GM12864 (cell line): ENCODE results near the gene A2M.

ENCODE experiments used
- DNase-seq: peaks from one replicate; pipeline ENCODE4 v3.0.0-alpha.2; 2011; ENCODE audit warnings: low read depth
- H3K4me3 ChIP-seq: 2 replicates; pipeline ENCODE4 v1.5.1; 2011; ENCODE audit warnings: mild to moderate bottlenecking, low read depth, low read length, control low read depth
- TF ChIP-seq, protein P1 (sequence below): IDR thresholded peaks from 2 replicates; pipeline ENCODE4 v1.5.1; 2011; ENCODE audit warnings: low read depth, mild to moderate bottlenecking, moderate library complexity, low read length, control low read depth, inconsistent platforms; ENCODE audit errors: missing control alignments

The A2M gene

DNA sequence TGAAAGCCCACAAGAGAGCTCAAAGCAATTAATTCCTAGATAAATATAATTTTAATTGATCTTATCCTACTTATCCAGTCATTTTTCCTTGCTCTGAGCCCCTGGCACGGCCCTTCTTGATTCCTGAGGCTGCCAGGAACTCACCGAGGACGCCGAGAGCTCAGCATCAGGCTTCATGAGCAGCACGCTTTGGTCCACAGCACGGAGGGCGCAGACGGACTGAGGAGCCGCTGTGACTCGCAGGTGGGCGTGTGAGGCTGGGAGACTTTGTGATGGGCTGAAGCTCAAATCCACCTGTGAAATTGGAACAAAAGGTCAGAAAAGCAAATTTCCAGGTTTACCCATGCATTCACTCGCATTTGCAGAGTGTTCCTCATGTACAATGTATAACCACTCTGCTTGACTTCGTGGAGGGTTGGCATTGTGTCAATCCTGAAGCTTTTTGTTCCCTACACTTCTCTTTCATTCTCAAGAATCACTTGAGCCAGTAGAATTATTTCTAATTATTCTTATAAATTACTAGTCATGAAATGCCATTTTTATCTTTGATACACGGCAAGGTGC is 17.2 kb downstream of the A2M start:
- H3K4me3 ChIP-seq = no peak overlapping the region
- DNase-seq = no peak
- TF ChIP-seq, protein P1, sequence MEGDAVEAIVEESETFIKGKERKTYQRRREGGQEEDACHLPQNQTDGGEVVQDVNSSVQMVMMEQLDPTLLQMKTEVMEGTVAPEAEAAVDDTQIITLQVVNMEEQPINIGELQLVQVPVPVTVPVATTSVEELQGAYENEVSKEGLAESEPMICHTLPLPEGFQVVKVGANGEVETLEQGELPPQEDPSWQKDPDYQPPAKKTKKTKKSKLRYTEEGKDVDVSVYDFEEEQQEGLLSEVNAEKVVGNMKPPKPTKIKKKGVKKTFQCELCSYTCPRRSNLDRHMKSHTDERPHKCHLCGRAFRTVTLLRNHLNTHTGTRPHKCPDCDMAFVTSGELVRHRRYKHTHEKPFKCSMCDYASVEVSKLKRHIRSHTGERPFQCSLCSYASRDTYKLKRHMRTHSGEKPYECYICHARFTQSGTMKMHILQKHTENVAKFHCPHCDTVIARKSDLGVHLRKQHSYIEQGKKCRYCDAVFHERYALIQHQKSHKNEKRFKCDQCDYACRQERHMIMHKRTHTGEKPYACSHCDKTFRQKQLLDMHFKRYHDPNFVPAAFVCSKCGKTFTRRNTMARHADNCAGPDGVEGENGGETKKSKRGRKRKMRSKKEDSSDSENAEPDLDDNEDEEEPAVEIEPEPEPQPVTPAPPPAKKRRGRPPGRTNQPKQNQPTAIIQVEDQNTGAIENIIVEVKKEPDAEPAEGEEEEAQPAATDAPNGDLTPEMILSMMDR = no peak

DNA sequence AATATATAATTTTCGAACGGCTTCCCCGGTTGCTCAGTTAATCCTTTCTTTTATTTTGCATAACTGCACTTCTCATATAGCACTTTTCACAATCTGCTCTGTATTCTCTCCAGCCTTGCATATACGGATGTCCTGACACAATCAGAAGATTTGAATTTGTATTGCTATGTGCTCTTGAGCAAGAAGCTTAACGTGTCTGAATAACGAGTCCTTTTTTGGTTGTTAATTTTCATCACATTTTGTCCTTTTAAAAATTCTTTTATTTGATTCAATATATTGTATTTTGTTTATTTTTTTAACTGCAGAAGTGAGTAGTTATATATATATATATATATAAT is 17.6 kb downstream of the A2M start:
- TF ChIP-seq, protein P1 = no peak
- no peak for DNase-seq
- no peak overlapping the region for H3K4me3 ChIP-seq

DNA sequence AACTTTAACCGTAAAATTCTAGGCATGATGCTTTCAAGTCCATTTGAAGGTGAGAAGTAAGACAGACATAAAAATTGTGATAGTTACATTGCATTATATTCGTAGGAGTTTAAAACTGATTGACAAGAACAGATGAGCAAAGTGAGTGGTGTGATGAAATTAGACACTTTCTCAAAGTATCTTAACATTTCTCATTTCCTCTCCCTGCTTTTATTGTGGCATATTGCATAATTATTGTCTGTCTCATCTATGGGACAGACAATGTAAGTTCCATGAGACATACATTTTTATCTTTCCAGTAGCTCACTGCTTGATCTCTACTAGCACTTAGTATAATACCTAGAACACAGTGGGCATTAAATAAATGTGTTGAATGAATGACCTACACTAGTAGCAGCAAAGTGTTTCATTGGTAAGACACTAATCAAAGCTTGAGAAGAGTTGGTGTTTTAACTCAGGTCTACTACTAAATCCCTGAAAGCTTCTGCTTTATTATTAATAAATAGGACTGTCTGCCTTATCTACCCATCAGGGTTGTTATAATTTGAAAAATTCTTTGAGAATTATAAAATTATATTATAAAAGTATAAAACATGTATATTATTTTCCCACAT is 19.0 kb downstream of the A2M start:
- DNase-seq = no peak
- H3K4me3 ChIP-seq = no peak overlapping the region
- TF ChIP-seq, protein P1 = no peak

DNA sequence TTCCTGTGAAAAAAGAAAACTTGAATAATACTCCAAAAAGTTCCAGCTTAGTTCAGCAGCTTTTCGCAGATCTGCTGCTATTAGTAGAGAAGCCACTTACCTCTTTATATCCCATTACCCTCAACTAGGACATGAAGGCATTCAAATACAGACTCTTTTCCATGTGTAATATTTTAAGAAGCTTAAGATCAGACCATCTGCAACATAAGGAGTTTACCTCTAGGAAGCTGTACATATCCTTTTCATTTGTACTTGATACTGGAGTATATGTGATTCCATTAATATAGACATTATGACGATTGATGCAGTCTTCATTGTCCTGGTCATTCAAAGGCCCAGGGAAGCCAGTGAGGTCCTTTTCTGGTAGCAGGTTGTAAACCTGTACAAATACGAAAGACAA is 20.4 kb downstream of the A2M start:
- TF ChIP-seq, protein P1 = no peak
- H3K4me3 ChIP-seq = no peak overlapping the region
- no peak for DNase-seq

DNA sequence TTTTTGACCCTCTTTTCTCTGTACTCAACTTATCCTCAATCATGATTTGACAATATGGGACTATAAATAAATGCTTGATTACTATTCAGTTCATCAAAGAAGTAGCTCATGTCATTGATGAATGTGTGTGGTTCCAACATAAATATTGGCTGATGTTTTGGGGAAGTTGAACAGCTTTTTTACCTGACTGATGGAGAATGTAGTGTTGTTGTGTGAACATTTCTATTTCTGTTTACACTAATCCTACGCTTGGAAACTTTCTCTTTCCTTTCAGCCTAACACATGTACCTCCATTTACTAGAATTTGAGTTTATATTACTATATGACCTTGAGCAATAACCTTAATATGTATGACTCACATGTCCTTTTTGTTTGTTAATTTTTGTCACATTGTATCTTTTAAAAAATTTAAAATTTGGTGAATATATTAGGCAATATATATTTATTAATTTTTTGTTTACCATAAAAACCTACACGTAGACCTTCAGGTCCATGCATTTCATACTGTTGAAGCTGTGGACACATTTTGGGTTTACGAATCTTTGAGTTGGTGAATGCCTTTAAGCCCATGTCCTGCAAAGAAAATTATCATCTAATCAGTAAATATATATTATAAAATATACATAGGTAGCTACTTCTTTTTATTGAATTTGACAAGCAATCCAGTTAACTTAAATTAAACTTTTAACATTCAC is 21.1 kb downstream of the A2M start:
- TF ChIP-seq, protein P1 = no peak
- no peak overlapping the region for H3K4me3 ChIP-seq
- no peak for DNase-seq

DNA sequence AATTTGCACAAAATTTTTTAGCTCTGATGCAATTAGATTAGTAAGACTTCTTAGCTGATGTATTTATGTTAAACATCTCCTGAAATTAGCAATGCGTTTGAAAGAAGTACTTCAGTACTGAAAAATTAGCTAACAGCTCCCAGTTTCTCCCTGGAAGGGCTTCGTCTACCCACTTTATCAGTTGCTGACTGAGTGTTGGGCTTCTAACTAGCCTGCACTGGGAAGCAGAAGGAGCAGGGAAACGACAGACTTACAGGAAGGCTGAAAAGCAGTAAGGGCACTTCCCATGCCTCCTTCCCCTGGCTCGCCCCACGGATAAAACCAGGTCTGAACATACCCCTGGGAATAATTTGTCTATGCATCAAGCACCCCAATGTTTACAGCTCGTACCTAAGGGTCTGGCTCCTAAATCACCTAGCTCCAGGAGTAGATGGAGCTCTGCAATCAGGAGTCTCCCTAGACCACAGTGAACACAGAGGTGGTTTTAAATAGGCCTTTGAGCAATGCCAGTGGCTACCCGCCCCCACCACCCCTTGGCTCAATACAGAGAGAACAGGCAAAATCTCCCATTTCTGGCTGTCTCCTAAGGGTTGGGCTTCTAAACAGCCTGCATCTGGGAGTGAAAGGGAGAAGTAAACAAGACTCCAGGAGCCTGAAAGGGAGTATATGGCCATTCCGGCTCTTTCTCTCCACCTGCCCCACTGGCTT is 23.7 kb downstream of the A2M start:
- no peak overlapping the region for H3K4me3 ChIP-seq
- TF ChIP-seq, protein P1 = no peak
- DNase-seq = no peak
